ENCODE data around the gene POPDC3.

DNA sequence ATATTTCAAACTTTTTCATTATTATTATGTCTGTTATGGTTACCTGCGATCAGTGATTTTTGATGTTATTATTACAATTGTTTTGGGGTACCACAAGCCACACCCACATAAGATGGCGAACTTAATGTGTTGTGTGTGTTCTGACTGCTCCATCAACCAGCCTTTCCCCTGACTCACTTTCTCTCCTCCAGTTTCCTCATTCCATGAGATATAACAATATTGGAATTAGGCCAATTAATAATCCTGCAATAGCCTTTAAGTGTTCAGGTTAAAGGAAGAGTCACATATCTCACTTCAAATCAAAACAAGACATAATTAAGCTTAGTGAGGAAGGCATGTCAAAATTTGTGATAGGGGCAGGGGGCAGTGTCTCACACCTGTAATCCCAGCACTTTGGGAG, 16.3 kb upstream of the POPDC3 start:
- TF ChIP-seq, protein P1, sequence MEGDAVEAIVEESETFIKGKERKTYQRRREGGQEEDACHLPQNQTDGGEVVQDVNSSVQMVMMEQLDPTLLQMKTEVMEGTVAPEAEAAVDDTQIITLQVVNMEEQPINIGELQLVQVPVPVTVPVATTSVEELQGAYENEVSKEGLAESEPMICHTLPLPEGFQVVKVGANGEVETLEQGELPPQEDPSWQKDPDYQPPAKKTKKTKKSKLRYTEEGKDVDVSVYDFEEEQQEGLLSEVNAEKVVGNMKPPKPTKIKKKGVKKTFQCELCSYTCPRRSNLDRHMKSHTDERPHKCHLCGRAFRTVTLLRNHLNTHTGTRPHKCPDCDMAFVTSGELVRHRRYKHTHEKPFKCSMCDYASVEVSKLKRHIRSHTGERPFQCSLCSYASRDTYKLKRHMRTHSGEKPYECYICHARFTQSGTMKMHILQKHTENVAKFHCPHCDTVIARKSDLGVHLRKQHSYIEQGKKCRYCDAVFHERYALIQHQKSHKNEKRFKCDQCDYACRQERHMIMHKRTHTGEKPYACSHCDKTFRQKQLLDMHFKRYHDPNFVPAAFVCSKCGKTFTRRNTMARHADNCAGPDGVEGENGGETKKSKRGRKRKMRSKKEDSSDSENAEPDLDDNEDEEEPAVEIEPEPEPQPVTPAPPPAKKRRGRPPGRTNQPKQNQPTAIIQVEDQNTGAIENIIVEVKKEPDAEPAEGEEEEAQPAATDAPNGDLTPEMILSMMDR (IDR thresholded peaks at IDR 0.05) = no peak
- no peak for TF ChIP-seq POLR2A (IDR thresholded peaks at IDR 0.05)

All from lower leg skin (tissue), 3 donors.